ENCODE data around the gene EFCAB6.

GRCh38 chr22:43823353-43823908 lies 11.3 kb upstream of the EFCAB6 start:
- TF ChIP-seq CTCF (IDR thresholded peaks at IDR 0.05) (no peak), ZFX (IDR thresholded peaks at IDR 0.05; ENCODE audit: borderline replicate concordance) (no peak)
